Measurements from ENCODE around the gene SASH1.

SASH1 gene

DNA sequence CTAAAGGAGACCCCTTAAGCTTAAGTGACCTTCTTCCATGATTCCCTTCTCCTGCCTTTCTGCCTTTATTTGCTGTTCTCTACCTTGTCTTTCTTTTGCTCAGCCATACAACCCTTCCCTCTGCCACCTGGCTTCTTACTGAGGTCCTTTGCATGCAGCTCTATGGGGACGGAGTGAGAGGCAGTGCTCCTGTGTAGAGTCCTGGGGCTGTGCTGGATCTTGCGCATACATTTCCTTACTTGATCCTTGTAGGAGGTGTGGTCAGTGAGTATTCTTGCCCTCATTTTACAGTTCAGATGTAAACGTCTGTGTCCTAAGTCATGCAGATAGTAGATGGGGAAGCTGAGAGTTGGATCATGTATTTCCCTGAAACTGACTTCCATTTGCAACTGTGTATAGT lies 5.7 kb downstream of the SASH1 start:
- peaks cover 16% of the 10 kb centered on the region for H3K4me1 ChIP-seq (ENCODE audit: control insufficient read depth, insufficient read depth, low read length)
- H3K9me3 ChIP-seq (ENCODE audit: control insufficient read depth, insufficient read depth, low read depth, low read length), result no peaks in the 10 kb centered on the region
- H3K4me3 ChIP-seq (ENCODE audit: low read depth, low read length), result no peak overlapping the region
- TF ChIP-seq ZNF600 (tag by site-specific recombination; IDR thresholded peaks at IDR 0.05) (no peak), ZNF398 (tag by site-specific recombination; IDR thresholded peaks at IDR 0.05) (no peak), ZNF221 (tag by site-specific recombination; IDR thresholded peaks at IDR 0.05; ENCODE audit: borderline replicate concordance) (no peak), PRDM4 (tag by site-specific recombination; IDR thresholded peaks at IDR 0.05) (no peak), ZNF140 (tag by site-specific recombination; IDR thresholded peaks at IDR 0.05) (no peak), ZBTB7A (tag by site-specific recombination; IDR thresholded peaks at IDR 0.05; ENCODE audit: low read depth) (no peak), GLIS2 (tag by site-specific recombination; IDR thresholded peaks at IDR 0.05) (no peak), ZNF561 (tag by site-specific recombination; IDR thresholded peaks at IDR 0.05; ENCODE audit: borderline replicate concordance) (no peak), ZNF37A (tag by site-specific recombination; IDR thresholded peaks at IDR 0.05) (no peak), ZFP37 (tag by site-specific recombination; IDR thresholded peaks at IDR 0.05) (no peak), BCL6B (tag by site-specific recombination; IDR thresholded peaks at IDR 0.05) (no peak), ZNF433 (tag by site-specific recombination; IDR thresholded peaks at IDR 0.05; ENCODE audit: low read depth) (no peak), ZNF48 (tag by site-specific recombination; IDR thresholded peaks at IDR 0.05) (no peak), KLF8 (tag by site-specific recombination; IDR thresholded peaks at IDR 0.05) (no peak), GLI4 (tag by site-specific recombination; IDR thresholded peaks at IDR 0.05) (no peak), AEBP2 (tag by site-specific recombination; IDR thresholded peaks at IDR 0.05; ENCODE audit: borderline replicate concordance) (no peak), ZNF26 (tag by site-specific recombination; IDR thresholded peaks at IDR 0.05) (no peak), KLF1 (tag by site-specific recombination; IDR thresholded peaks at IDR 0.05) (no peak), ZNF76 (tag by site-specific recombination; IDR thresholded peaks at IDR 0.05; ENCODE audit: borderline replicate concordance, low read depth) (no peak)
- TF ChIP-seq, protein P1, sequence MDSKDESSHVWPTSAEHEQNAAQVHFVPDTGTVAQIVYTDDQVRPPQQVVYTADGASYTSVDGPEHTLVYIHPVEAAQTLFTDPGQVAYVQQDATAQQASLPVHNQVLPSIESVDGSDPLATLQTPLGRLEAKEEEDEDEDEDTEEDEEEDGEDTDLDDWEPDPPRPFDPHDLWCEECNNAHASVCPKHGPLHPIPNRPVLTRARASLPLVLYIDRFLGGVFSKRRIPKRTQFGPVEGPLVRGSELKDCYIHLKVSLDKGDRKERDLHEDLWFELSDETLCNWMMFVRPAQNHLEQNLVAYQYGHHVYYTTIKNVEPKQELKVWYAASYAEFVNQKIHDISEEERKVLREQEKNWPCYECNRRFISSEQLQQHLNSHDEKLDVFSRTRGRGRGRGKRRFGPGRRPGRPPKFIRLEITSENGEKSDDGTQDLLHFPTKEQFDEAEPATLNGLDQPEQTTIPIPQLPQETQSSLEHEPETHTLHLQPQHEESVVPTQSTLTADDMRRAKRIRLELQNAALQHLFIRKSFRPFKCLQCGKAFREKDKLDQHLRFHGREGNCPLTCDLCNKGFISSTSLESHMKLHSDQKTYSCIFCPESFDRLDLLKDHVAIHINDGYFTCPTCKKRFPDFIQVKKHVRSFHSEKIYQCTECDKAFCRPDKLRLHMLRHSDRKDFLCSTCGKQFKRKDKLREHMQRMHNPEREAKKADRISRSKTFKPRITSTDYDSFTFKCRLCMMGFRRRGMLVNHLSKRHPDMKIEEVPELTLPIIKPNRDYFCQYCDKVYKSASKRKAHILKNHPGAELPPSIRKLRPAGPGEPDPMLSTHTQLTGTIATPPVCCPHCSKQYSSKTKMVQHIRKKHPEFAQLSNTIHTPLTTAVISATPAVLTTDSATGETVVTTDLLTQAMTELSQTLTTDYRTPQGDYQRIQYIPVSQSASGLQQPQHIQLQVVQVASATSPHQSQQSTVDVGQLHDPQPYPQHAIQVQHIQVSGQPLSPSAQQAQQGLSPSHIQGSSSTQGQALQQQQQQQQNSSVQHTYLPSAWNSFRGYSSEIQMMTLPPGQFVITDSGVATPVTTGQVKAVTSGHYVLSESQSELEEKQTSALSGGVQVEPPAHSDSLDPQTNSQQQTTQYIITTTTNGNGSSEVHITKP (tag by site-specific recombination; IDR thresholded peaks at IDR 0.05), result no peak
- H3K27ac ChIP-seq (ENCODE audit: extremely low read depth, low read depth, low read length), result no peak overlapping the region
- ChIA-PET CTCF (no interaction called here), POLR2A (no interaction called here)
- peaks cover 0 to 4% of the 10 kb centered on the region in 2 experiments; a peak in 2 of 3 replicates for H3K36me3 ChIP-seq (ENCODE audit: control insufficient read depth in 2 of 2, insufficient read depth in 1 of 2, low read length in 2 of 2)

All from HEK293 (cell line).